Tibial nerve (tissue), 4 donors: Measurements from ENCODE around the gene SLC5A8.

ENCODE experiments used
- EP300 ChIP-seq, 2 donors: sonication (generic); formaldehyde crosslinking; IDR thresholded peaks; one replicate each; pipeline ENCODE4 v1.6.1; 2017; ENCODE audit warnings: antibody characterized with exemption in 2 of 2, mild to moderate bottlenecking in 1 of 2
- POLR2A ChIP-seq, 2 donors: fragments of 450-650 bp; IDR thresholded peaks; one replicate each; pipeline ENCODE4 v1.6.1; 2017; ENCODE audit warnings: antibody characterized with exemption in 2 of 2, mild to moderate bottlenecking in 2 of 2, moderate library complexity in 2 of 2
- TF ChIP-seq, protein P1 (sequence below), 5 experiments: fragments of 200-600 bp in 3 of 5; fragments of 450-650 bp in 2 of 5; sonication (generic) in 3 of 5; IDR thresholded peaks; one replicate each; pipeline ENCODE4 v1.5.1; 2016 to 2019; ENCODE audit warnings: antibody characterized with exemption in 5 of 5, mild to moderate bottlenecking in 3 of 5, moderate library complexity in 2 of 5

DNA sequence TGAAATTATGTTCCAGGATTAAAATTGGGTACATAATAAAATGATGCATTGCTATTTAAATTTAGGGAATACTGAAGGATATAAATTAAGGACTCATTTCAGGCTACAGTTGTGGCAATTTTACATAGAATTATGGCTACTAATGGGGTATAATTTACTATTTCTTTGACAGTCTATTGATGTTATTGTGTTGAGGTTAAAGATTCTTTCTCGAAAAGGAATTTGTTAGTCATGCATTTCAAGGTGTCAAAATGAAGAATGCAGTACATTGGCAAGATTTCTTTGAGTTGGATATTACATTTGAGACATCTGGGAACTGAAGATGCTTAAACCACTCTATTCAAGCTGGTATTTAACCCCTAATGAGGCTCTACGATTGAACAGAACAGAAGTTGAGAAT, 28.3 kb downstream of the SLC5A8 start:
- TF ChIP-seq EP300 (IDR thresholded peaks at IDR 0.05) (no peak), POLR2A (IDR thresholded peaks at IDR 0.05) (no peak)
- TF ChIP-seq, protein P1, sequence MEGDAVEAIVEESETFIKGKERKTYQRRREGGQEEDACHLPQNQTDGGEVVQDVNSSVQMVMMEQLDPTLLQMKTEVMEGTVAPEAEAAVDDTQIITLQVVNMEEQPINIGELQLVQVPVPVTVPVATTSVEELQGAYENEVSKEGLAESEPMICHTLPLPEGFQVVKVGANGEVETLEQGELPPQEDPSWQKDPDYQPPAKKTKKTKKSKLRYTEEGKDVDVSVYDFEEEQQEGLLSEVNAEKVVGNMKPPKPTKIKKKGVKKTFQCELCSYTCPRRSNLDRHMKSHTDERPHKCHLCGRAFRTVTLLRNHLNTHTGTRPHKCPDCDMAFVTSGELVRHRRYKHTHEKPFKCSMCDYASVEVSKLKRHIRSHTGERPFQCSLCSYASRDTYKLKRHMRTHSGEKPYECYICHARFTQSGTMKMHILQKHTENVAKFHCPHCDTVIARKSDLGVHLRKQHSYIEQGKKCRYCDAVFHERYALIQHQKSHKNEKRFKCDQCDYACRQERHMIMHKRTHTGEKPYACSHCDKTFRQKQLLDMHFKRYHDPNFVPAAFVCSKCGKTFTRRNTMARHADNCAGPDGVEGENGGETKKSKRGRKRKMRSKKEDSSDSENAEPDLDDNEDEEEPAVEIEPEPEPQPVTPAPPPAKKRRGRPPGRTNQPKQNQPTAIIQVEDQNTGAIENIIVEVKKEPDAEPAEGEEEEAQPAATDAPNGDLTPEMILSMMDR (IDR thresholded peaks at IDR 0.05), result no peak
